NOMO-1 treated with dmso at 0.1 percent for 144 hours (cell line): ENCODE data around the gene ATG4D.
A peak's percentile ranks its signal among the peaks of the same experiment; 100 is the strongest.
"Not testable (repeated sequence)": the region's sequence is repeated elsewhere in the genome, so short reads cannot be mapped to it uniquely, and the experiment has no call there.

Experiments
- DNase-seq: peaks from one replicate; lab custom pipeline; 2025; ENCODE audit not compliant: unreplicated experiment; lab: John Stamatoyannopoulos, UW

Gene ATG4D

DNA sequence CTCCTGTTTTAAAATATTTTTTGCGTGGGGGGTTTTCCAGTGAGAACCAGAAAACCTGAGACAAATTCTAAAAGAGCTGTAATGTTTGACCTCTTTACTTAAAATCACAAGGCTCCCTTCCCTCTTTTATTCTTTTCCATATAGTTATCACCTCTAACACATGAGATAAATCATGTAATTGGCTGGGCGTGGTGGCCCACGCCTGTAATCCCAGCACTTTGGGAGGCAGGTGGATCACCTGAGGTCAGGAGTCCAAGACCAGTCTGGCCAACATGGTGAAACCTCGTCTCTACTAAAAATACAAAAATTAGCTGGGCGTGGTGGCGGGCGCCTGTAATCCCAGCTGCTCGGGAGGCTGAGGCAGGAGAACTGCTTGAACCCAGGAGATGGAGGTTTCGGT, 7.3 kb downstream of the ATG4D start:
- DNase-seq: not testable (repeated sequence)

DNA sequence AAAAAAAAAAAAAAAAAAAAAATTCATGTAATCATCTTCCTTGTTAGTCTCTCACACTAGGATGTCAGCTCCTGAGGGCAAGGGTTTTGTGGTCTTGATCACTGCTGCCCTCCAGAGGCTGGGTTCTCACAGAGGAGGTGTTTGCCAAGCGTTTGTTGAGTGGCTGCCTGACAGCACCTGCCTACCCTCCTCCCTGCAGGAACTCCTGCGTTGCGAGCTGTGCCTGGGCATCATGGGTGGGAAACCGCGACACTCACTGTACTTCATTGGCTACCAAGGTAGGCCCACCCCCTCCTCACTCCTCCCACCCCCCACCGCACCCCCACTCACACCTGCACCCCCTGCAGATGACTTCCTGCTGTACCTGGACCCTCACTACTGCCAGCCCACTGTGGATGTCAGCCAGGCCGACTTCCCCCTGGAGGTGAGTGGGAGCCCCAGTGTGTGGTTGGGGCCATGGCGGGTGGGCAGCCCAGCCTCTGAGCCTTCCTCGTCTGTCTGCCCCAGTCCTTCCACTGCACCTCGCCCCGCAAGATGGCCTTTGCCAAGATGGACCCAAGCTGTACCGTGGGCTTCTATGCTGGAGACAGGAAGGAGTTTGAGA, 8.1 kb downstream of the ATG4D start:
- peak; percentile 12 for DNase-seq

DNA sequence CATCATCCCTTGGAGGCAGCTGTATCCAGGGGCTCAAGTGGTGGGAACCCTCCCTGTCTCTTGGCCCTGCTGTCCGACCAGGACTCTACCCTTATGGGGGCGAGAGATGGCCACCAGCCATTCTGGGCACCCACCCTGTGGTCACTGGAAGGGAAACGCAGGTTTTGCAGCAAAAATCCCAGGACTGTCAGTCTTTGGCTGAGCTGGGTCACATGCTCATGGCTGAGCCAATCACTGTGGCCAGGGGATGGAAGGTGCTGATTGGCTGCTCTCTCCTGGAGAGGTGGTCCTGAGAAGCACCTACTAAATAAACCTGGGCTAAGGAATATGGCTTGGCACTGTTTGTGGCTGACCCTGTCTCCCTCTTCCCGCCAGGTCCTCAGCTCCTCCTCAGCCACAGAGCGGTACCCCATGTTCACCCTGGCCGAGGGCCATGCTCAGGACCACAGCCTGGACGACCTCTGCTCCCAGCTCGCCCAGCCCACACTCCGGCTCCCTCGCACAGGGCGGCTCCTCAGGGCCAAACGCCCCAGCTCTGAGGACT, 8.9 kb downstream of the ATG4D start:
- no peak for DNase-seq

GRCh38 chr19:10553087-10553667, 9.5 kb downstream of the ATG4D start:
- DNase-seq: no peak

DNA sequence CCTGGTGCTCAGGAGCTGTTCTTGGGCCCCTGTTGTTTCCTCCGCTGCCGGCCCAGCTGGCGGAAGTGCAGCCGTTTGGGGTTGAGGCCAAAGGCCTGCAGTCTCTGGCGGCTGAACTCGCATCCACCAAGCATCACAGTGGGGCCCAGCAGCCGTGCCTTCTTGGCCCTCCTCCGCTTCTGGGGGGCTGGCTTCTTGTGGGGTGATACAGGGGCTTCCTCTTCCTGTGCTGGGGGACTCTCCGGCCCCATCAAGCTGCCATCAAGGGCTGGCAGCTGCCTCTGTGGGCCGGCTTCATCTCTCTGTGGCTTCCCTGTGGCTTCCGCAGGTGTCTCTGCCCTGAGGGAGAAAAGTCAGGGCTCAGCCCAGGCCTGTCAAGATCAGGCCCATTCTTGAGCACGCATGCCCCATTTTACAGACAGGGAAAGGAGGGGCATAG, 10.3 kb downstream of the ATG4D start:
- DNase-seq: no peak

- no peak for DNase-seq
Observed at GRCh38 chr19:10554760-10555609, 11.3 kb downstream of the ATG4D start.

DNA sequence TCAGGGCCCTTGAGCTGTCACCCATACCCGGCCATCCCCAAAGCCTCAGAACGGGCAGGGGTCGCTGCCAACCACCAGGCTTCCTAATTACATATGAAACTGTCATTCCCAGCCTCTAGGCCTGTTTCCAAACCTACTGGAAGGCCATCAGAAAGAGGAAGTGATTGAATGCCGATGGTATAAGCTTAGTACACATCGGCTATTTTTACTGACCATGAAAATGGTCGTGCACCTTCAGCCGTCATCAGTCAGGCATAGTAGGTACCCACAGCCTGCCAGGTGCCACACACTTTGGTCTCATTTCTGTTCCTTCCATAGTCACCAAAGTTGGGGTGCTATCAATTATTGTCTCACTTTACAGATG, 11.9 kb downstream of the ATG4D start:
- no peak for DNase-seq

- DNase-seq: no peak
Observed at GRCh38 chr19:10557603-10558197, 14.0 kb downstream of the ATG4D start.

DNA sequence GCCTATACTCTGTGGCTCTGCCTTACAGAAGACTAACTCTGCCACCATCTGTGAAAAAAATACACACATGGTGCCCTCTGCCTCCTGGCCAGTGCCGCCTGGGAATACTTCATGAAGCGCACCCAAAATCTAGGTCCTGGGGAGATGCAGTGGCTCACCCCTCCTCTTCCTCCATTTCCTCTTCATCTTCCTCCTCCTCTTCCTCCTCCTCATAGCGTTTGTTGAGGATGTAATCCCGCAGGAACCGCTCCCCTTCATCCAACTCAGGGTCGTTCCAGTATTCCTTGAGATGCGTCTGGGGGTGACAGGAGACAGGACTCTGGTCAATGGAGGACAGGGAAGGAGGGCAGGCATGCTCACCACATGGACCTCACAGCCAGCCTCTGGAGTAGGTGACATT, 16.4 kb downstream of the ATG4D start:
- DNase-seq: no peak

DNA sequence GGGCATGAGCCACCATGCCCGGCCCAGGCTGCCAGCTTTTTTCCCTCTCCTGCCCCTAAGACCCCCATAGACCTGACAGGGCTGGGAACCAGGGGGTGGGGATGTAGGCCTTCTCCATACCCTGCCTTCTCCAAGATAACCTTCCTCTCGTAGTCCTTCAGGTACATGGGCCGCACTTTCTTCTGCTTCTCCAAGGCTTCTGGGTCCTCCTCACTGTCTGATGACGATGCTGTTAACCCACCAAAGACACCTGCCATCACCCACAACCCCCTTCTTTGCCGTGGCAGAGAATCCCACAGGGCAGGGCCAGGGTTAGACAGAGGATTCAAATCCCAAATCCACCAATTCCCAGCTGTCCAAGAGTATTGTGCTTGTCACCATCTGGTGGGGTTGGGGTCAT, 18.9 kb downstream of the ATG4D start:
- no peak for DNase-seq

GRCh38 chr19:10565028-10565566, 21.4 kb downstream of the ATG4D start:
- peak; percentile 43 for DNase-seq

DNA sequence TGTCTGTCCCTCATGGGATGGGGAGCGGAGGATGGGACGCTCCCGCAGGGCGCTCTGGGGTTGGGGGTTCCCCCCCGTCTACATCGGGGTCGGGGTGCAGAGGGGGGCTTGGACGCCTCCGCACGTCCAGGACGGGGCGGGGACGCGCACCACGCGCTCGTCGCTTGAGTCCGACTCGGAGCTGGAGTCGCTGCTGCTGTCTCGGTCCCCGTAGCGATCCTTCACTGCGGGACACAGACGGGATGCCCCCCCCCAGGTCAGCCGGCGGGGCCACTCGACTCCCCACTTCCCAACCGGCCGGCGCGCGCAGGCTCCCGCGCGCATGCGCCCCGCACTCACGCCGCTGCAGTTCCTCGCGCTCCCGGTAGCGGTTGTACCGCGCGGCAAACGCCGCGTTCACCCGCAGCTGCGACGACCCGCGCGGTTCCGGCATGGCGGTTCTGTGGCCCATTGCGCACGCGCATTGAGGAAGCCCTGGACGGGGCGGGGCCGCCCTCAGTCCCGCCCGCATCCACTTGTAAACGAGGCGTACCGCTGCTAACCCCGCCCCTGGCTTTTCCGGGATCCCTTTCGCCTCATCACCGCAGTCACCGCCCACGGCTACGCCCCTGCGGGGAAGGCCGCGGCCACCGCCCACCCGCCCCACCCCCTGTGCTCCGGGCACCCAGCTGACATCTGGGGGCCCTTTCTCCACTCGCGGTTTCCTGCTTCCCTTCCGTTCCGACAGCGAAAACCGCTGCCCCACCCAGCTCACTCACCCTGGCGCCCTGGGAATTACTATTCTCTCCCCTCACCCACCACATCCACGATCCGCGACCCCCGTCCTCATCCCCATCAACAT, 22.1 kb downstream of the ATG4D start, which contains the start of gene KRI1:
TSS of gene KRI1 (minus strand) at position 444 of the 841 bp plus-strand sequence. CDS start at position 433, 11 bp downstream.
- peak; percentile 96 for DNase-seq

DNA sequence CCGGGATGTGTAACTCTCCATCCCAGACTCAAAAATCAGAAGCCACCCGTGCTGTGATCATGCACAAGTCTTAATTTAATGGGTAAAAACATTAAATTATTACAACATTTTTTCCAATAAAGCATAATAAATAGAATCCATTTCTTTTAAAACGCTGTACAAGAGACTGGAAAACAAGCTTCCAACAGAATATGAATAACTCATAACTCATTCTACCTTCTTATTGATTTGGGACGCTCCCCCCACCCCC, 22.6 kb downstream of the ATG4D start:
- DNase-seq: no peak

DNA sequence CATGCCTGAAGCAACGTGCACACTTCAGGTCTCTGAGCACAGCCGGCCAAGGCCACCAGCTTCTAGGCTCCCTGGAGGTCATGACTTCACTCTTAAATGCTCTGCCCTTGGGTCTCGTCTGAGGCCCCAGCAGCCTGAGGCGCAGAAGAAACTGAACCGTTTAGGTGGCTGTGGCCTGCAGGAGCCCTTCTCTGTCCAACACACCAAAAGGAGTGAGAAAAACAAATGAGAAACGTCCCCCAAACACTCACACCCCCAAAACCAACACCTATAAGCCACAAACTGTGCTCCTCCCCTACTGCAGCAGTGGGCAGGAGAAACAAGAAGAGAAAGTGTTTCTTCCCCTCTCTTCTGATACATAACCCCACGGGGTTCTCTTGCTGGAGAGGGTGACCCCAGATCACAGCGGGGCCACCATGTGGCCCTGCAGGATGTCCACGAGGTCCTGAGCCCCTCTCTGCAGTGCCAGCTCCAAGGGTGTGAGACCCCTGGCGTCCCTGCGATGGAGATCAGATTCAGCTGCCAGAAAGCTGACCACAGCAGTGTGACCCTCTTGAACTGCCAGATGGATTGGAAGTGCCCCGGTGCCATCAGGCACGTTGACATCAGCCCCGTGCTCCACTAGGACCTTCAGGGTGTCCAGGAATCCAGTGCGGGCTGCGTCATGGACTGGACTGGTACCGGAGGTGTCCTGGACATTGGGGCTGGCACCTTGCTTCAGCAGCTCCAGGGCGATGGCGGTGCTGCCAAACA, 23.1 kb downstream of the ATG4D start:
- peak; percentile 58 for DNase-seq

GRCh38 chr19:10567656-10568055, 24.0 kb downstream of the ATG4D start:
- DNase-seq: no peak

GRCh38 chr19:10568062-10568825, 24.5 kb downstream of the ATG4D start:
- DNase-seq: no peak

DNA sequence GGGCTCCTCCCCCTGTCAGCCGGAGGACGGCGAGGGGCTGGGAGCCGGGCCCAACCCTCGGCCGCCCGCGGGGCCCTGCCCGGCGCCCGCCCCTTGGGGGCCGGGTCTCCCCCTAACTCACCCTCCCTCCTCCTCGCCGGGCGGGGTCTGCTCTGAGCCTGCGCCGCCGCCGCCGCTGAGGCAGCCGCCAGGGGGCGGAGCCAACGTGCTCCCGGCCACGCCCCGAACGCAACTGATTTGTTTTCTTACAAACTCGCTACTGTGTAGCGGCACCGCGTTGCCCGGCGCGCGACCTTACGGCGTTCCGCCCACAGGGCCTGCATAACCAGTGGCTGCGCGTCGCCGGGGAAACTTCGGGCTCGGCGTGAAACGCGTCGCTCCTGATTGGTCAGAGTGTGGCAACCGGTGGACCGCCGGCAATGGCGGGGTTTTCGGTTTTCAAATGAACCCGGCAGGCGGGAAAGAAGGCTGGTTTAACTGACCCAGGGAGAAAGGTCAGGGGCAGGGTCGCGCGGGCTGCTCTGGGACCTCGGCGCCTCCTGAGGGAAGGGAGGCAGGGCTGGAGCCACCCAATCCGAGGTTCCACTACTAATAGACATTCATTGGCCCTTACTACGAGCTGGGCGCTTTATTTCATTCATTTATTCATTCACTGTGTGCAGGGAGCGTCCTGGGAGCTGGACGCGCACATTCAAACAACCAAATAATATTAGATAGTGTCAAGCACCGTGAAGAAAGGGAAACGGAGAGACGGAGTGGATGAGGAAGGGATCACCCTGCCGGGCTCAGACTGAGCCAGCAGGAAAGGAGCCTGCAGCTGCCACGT, 25.3 kb downstream of the ATG4D start, which contains the start of gene CDKN2D:
TSS of gene CDKN2D (minus strand) at position 154 of the 826 bp plus-strand sequence. CDS start 326 bp downstream, outside the sequence.
- DNase-seq: peak; percentile 98

GRCh38 chr19:10573793-10574192, 30.1 kb downstream of the ATG4D start:
- DNase-seq: not testable (repeated sequence)
